OCI-LY1 (cell line): ENCODE data around the gene RNF167.

Source experiments
- H2AFZ ChIP-seq: fragments of 200-600 bp; sonication (generic), shearing (Covaris generic); 2 replicates; pipeline ENCODE4 v1.6.0; 2014; ENCODE audit warnings: antibody characterized with exemption, mild to moderate bottlenecking, low read length
- H3F3A ChIP-seq: fragments of 200-600 bp; sonication (generic), shearing (Covaris generic); 2 replicates; pipeline ENCODE4 v1.6.0; 2014; ENCODE audit warnings: mild to moderate bottlenecking, antibody characterized with exemption, low read length, moderate library complexity; ENCODE audit not compliant: insufficient read depth
- H3K27ac ChIP-seq: fragments of 200-600 bp; sonication (generic); 2 replicates; pipeline ENCODE4 v1.5.1; 2014; ENCODE audit warnings: low read length, mixed run types, mild to moderate bottlenecking, low read depth; ENCODE audit not compliant: poor library complexity, severe bottlenecking
- H3K27me3 ChIP-seq: fragments of 200-600 bp; sonication (generic); 2 replicates; pipeline ENCODE4 v1.6.0; 2014; ENCODE audit warnings: antibody characterized with exemption, mild to moderate bottlenecking, low read length, moderate library complexity; ENCODE audit not compliant: insufficient read depth
- H3K36me3 ChIP-seq: fragments of 200-600 bp; sonication (generic); 2 replicates; pipeline ENCODE4 v1.6.1; 2014; ENCODE audit warnings: mild to moderate bottlenecking, antibody characterized with exemption, low read length, moderate library complexity, mixed read lengths; ENCODE audit not compliant: insufficient read depth
- H3K4me1 ChIP-seq: fragments of 200-600 bp; sonication (generic); 2 replicates; pipeline ENCODE4 v1.5.1; 2014; ENCODE audit warnings: mild to moderate bottlenecking, low read length, moderate library complexity; ENCODE audit not compliant: insufficient read depth, severe bottlenecking
- H3K4me2 ChIP-seq: fragments of 200-600 bp; sonication (generic), shearing (Covaris generic); 2 replicates; pipeline ENCODE4 v1.6.1; 2014; ENCODE audit warnings: low read length
- H3K4me3 ChIP-seq: fragments of 200-600 bp; sonication (generic); 2 replicates; pipeline ENCODE4 v1.5.1; 2014; ENCODE audit warnings: low read length, low read depth, mild to moderate bottlenecking, mixed read lengths; ENCODE audit not compliant: poor library complexity, severe bottlenecking
- H3K79me2 ChIP-seq: fragments of 200-600 bp; shearing (Covaris generic); 2 replicates; pipeline ENCODE4 v1.6.1; 2016; ENCODE audit warnings: mixed run types, low read length, mixed read lengths; ENCODE audit not compliant: insufficient read depth
- H3K9ac ChIP-seq: fragments of 200-600 bp; sonication (generic), shearing (Covaris generic); 2 replicates; pipeline ENCODE4 v1.6.1; 2014; ENCODE audit warnings: mild to moderate bottlenecking, low read length, mixed read lengths
- H3K9me2 ChIP-seq: fragments of 200-600 bp; sonication (generic), shearing (Covaris generic); 2 replicates; pipeline ENCODE4 v1.6.1; 2014; ENCODE audit warnings: low read depth, mild to moderate bottlenecking, low read length, mixed read lengths
- H3K9me3 ChIP-seq: fragments of 200-600 bp; shearing (Covaris generic); 2 replicates; pipeline ENCODE4 v1.6.1; 2014; ENCODE audit warnings: low read length, mixed read lengths
- H4K20me1 ChIP-seq: fragments of 200-600 bp; sonication (generic), shearing (Covaris generic); 2 replicates; pipeline ENCODE4 v1.6.0; 2016; ENCODE audit warnings: mild to moderate bottlenecking, low read length; ENCODE audit not compliant: insufficient read depth
- EZH2 ChIP-seq: fragments of 200-600 bp; sonication (generic), shearing (Covaris generic); IDR thresholded peaks from 2 replicates; pipeline ENCODE4 v1.8.0; 2017; ENCODE audit warnings: borderline replicate concordance, mixed run types, mild to moderate bottlenecking, antibody characterized with exemption, low read length, moderate library complexity, mixed read lengths
- TF ChIP-seq, protein P1 (sequence below): fragments of 200-600 bp; sonication (generic), shearing (Covaris generic); IDR thresholded peaks from 2 replicates; pipeline ENCODE4 v1.5.1; 2017; ENCODE audit warnings: mild to moderate bottlenecking, antibody characterized with exemption, low read length, moderate library complexity, mixed read lengths

The RNF167 gene

DNA sequence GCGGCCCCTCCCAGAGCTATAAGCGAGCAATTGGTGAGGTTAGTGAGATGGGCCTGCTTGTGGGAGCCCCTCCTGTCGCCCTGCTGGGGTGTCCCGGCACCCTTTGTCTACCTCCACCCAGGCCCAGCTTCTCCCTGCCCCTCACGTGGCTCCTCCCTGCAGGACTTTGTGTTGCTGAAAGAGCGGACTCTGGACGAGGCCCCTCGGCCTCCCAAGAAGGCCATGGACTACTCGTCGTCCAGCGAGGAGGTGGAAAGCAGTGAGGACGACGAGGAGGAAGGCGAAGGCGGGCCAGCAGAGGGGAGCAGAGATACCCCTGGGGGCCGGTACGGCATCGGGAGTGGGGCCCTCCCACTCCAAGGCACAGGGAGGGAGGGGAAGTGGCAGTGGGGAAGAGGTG, 46.8 kb upstream of the RNF167 start:
- H3K36me3 ChIP-seq: peaks cover 59% of the 10 kb centered on the region
- no peaks in the 10 kb centered on the region for H3K9me2 ChIP-seq
- H3K27ac ChIP-seq: no peak overlapping the region
- H3K4me1 ChIP-seq: no peaks in the 10 kb centered on the region
- no peaks in the 10 kb centered on the region for H3F3A ChIP-seq
- no peaks in the 10 kb centered on the region for H4K20me1 ChIP-seq
- TF ChIP-seq EZH2: no peak
- TF ChIP-seq, protein P1, sequence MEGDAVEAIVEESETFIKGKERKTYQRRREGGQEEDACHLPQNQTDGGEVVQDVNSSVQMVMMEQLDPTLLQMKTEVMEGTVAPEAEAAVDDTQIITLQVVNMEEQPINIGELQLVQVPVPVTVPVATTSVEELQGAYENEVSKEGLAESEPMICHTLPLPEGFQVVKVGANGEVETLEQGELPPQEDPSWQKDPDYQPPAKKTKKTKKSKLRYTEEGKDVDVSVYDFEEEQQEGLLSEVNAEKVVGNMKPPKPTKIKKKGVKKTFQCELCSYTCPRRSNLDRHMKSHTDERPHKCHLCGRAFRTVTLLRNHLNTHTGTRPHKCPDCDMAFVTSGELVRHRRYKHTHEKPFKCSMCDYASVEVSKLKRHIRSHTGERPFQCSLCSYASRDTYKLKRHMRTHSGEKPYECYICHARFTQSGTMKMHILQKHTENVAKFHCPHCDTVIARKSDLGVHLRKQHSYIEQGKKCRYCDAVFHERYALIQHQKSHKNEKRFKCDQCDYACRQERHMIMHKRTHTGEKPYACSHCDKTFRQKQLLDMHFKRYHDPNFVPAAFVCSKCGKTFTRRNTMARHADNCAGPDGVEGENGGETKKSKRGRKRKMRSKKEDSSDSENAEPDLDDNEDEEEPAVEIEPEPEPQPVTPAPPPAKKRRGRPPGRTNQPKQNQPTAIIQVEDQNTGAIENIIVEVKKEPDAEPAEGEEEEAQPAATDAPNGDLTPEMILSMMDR: no peak
- no peaks in the 10 kb centered on the region for H3K9me3 ChIP-seq
- no peaks in the 10 kb centered on the region for H3K79me2 ChIP-seq
- H3K9ac ChIP-seq: no peak overlapping the region
- no peak overlapping the region for H3K4me2 ChIP-seq
- no peak overlapping the region for H3K4me3 ChIP-seq
- no peak overlapping the region for H2AFZ ChIP-seq
- H3K27me3 ChIP-seq: no peaks in the 10 kb centered on the region

DNA sequence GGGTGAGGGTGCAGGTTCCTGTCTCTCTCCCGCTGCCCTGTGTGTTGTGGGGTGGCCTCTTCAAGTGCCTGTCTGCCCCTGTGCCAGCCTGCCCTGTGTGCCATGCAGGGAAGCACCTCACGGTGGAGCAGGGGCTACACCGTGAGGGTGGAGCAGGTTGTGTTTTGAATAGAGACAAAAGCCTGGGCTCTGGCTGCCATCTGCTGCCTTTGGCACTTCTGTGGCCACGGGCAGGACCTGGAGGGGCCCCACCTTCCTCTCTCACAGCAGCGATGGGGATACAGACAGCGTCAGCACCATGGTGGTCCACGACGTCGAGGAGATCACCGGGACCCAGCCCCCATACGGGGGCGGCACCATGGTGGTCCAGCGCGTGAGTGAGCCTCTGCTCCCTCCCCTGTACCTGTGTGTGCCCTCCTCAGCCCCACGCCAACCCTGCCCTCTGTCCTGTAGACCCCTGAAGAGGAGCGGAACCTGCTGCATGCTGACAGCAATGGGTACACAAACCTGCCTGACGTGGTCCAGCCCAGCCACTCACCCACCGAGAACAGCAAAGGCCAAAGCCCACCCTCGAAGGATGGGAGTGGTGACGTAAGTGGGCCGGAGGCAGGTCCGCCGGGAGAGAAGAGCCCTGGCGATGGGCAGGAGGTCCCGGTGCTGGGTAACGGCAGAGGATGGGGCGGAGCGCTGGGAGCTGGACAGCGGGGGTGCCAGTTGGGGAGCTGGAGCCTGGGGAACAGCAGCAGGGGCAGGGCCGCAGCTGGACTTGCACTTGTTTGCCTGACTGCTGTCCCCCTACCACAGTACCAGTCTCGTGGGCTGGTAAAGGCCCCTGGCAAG, 46.1 kb upstream of the RNF167 start:
- H3K9ac ChIP-seq: no peak overlapping the region
- no peaks in the 10 kb centered on the region for H3K9me2 ChIP-seq
- H3K27me3 ChIP-seq: no peaks in the 10 kb centered on the region
- no peak overlapping the region for H3K27ac ChIP-seq
- peaks cover 3% of the 10 kb centered on the region for H3K4me1 ChIP-seq
- H3F3A ChIP-seq: no peaks in the 10 kb centered on the region
- H3K4me2 ChIP-seq: no peak overlapping the region
- no peaks in the 10 kb centered on the region for H3K79me2 ChIP-seq
- H3K4me3 ChIP-seq: no peak overlapping the region
- TF ChIP-seq, protein P1: no peak
- no peak for TF ChIP-seq EZH2
- H3K36me3 ChIP-seq: peaks cover 56% of the 10 kb centered on the region
- no peaks in the 10 kb centered on the region for H3K9me3 ChIP-seq
- H2AFZ ChIP-seq: no peak overlapping the region
- H4K20me1 ChIP-seq: no peaks in the 10 kb centered on the region

DNA sequence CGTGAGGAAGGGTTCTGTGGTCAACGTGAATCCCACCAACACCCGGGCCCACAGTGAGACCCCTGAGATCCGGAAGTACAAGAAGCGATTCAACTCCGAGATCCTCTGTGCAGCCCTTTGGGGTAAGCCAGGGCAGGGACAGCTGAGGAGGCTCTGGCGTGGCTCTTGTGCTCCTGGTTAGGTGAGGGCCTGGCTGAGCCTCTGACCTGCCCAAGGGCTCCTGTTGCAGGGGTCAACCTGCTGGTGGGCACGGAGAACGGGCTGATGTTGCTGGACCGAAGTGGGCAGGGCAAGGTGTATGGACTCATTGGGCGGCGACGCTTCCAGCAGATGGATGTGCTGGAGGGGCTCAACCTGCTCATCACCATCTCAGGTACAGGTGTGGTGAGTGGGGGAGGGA, 44.9 kb upstream of the RNF167 start:
- H2AFZ ChIP-seq: no peak overlapping the region
- H3K4me3 ChIP-seq: no peak overlapping the region
- H3K9me2 ChIP-seq: no peaks in the 10 kb centered on the region
- no peaks in the 10 kb centered on the region for H3K27me3 ChIP-seq
- H4K20me1 ChIP-seq: no peaks in the 10 kb centered on the region
- no peak overlapping the region for H3K4me2 ChIP-seq
- peaks cover 9% of the 10 kb centered on the region for H3K4me1 ChIP-seq
- no peaks in the 10 kb centered on the region for H3K79me2 ChIP-seq
- H3K9me3 ChIP-seq: no peaks in the 10 kb centered on the region
- H3K36me3 ChIP-seq: peaks cover 54% of the 10 kb centered on the region
- no peaks in the 10 kb centered on the region for H3F3A ChIP-seq
- TF ChIP-seq EZH2: no peak
- TF ChIP-seq, protein P1: no peak
- no peak overlapping the region for H3K27ac ChIP-seq
- H3K9ac ChIP-seq: no peak overlapping the region
